Transverse colon (tissue), 4 donors: Measurements from ENCODE around the gene ZNF254. TPM values are rescaled to one million over a fixed set of nuclear protein-coding genes. Genes with fewer than 3 reads are reported as not detected.
"Not testable (repeated sequence)": the region's sequence is repeated elsewhere in the genome, so short reads cannot be mapped to it uniquely, and the experiment has no call there.

ENCODE experiments used
- DNase-seq: peaks from one replicate; pipeline ENCODE4 v3.0.0-alpha.2; 2019
- H3K27ac ChIP-seq, 4 donors: fragments of 200-600 bp; sonication (generic); 2 replicates each; pipeline ENCODE4 v1.5.1; 2016 to 2018; ENCODE audit warnings: inconsistent platforms in 4 of 4
- H3K27me3 ChIP-seq: fragments of 200-600 bp; sonication (generic); 2 replicates; pipeline ENCODE4 v1.5.1; 2017; ENCODE audit warnings: inconsistent platforms
- H3K36me3 ChIP-seq, 4 donors: fragments of 200-600 bp; sonication (generic); 2 replicates each; pipeline ENCODE4 v1.5.1; 2017 to 2019; ENCODE audit warnings: inconsistent platforms in 4 of 4
- H3K4me1 ChIP-seq, 4 donors: fragments of 200-600 bp; sonication (generic); 2 replicates each; pipeline ENCODE4 v1.5.1; 2017 to 2020; ENCODE audit warnings: inconsistent platforms in 4 of 4
- H3K4me3 ChIP-seq, 4 donors: fragments of 200-600 bp; sonication (generic); 1 replicate in 1 of 4; 2 replicates in 3 of 4; pipeline versions ENCODE4 v1.5.1 to v1.6.1; 2017 to 2019; ENCODE audit warnings: inconsistent platforms in 4 of 4
- H3K9me3 ChIP-seq, 2 donors: fragments of 200-600 bp; sonication (generic); 2 replicates each; pipeline ENCODE4 v1.5.1; 2017 to 2019; ENCODE audit warnings: inconsistent platforms in 2 of 2
- CTCF ChIP-seq, 5 experiments: fragments of 200-600 bp in 3 of 5; fragments of 450-650 bp in 2 of 5; sonication (generic) in 3 of 5; IDR thresholded peaks; 1 replicate in 2 of 5; 2 replicates in 3 of 5; pipeline ENCODE4 v1.5.1; 2016 to 2017; ENCODE audit warnings: antibody characterized with exemption in 5 of 5, inconsistent platforms in 3 of 5, mild to moderate bottlenecking in 2 of 5, moderate library complexity in 1 of 5
- EP300 ChIP-seq: sonication (generic); formaldehyde crosslinking; IDR thresholded peaks from one replicate; pipeline ENCODE4 v1.6.1; 2017; ENCODE audit warnings: antibody characterized with exemption, low read depth
- POLR2A ChIP-seq: fragments of 450-650 bp; IDR thresholded peaks from one replicate; pipeline ENCODE4 v1.6.1; 2016; ENCODE audit warnings: antibody characterized with exemption, mild to moderate bottlenecking, moderate library complexity
- POLR2AphosphoS5 ChIP-seq, 3 donors: sonication (generic); formaldehyde crosslinking; IDR thresholded peaks; one replicate each; pipeline ENCODE4 v1.6.1; 2016; ENCODE audit warnings: antibody characterized with exemption in 3 of 3
- WGBS, 2 donors: methylation state at CpG; one replicate each; pipeline ENCODE4 v1.1.5; 2018; ENCODE audit warnings: low coverage in 1 of 2; 5-methylcytosine and 5-hydroxymethylcytosine counted together
- in situ Hi-C, 4 donors: fragments of 200-750 bp; cut with MboI; loops; one replicate each; pipeline versions ENCODE4 v1.15.0 to v1.15.1; 2017; ENCODE audit warnings: low sequenced_read_pairs in 3 of 4, low pct_ligation_motif_present in 1 of 4, low pct_unique_long_range_greater_than_20kb in 1 of 4
- intact Hi-C: fragments of 100-400 bp; cut with DNase I; formaldehyde crosslinking; loops from one replicate; pipeline ENCODE4 v1.15.1; 2023; ENCODE audit warnings: low total_unique reads
- total RNA-seq, 4 donors: library from RNA; depleted of rRNA; stranded (reverse); fragments of >200 nt; gene quantifications; one replicate each; pipeline ENCODE4 v1.1.0, GENCODE V29; 2016

ZNF254 gene
- 10 to 100 TPM in 3 of 4 donors, 1 to 10 TPM in 1; 5.2 to 25.1 (median 21.4) TPM for total RNA-seq

DNA sequence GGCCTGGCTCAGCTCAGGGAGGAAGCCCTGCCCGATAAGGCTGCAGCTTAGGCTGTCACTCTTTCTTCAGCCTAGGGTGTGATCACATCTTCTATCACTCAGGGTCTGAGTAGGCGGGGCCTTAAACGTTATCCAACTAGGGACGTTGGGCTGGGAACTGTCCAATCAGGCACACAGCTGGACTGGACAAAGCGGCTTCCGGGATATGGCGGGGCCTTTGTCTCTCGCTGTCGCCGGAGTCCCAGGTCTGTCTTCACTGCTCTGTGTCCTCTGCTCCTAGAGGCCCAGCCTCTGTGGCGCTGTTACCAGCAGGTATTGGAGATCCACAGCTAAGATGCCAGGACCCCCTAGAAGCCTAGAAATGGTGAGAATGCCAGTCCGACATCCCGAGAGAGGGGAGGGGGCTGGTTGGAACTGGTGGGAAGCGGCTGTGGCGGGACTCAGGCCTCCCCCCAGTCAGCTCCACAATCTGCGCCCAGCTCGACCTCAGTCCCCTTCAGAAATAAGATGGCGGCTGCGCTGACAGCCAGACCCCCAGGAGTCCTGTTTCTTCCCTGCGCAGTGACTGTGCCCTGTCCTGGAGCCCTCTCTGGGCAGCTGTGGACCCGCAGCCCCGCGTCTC, at the start of gene ZNF254:
Gene ZNF254, plus strand, starts transcription at position 214 of the 622 bp plus-strand sequence. Its CDS starts 121 bp downstream, at position 335.
- Histone ChIP-seq H3K27ac (peak within 1 kb of the TSS; percentile 81 to 89 (median 86)), H3K36me3 (peaks cover 0 to 4% (median 1%) of the 10 kb centered on the region in 4 donors), H3K27me3 (no peaks in the 10 kb centered on the region), H3K4me3 (peak within 1 kb of the TSS; percentile 47 to 78 (median 64)), H3K9me3 (no peaks in the 10 kb centered on the region), H3K4me1 (peaks cover 0 to 11% (median 8%) of the 10 kb centered on the region in 4 donors)
- in situ Hi-C loops = no loop called here
- no peak for TF ChIP-seq EP300
- TF ChIP-seq POLR2AphosphoS5 (IDR thresholded peaks at IDR 0.05) = peak; percentile 61 to 86 (median 74)
- TF ChIP-seq POLR2A = peak; percentile 87
- peak in 2 of 5 experiments; percentile 12 to 16 for TF ChIP-seq CTCF (IDR thresholded peaks at IDR 0.05)
- intact Hi-C loops = loop anchor here (10.0 kb wide), 1 partner anchor 1562 kb away; no protein-coding TSS in a partner anchor
- WGBS, 2 donors = 6 to 17% methylated on average over 1 to 21 of the region's 23 CpGs
- peak; percentile 89 for DNase-seq

GRCh38 chr19:24040621-24041020, 46.4 kb upstream of the ZNF254 start:
- in situ Hi-C loops = no loop called here
- H3K36me3 ChIP-seq = peaks cover 0 to 22% (median 3%) of the 10 kb centered on the region in 4 donors
- DNase-seq = no peak
- WGBS, 2 donors = 95 to 100% methylated on average over 3 of the region's 3 CpGs
- no peaks in the 10 kb centered on the region for H3K27me3 ChIP-seq
- peaks cover 0 to 5% (median 2%) of the 10 kb centered on the region in 4 donors for H3K4me1 ChIP-seq
- H3K4me3 ChIP-seq = no peak overlapping the region
- TF ChIP-seq POLR2AphosphoS5 (IDR thresholded peaks at IDR 0.05) (no peak), EP300 (no peak), POLR2A (no peak), CTCF (IDR thresholded peaks at IDR 0.05) (no peak)
- H3K27ac ChIP-seq = no peak overlapping the region
- intact Hi-C loops = no loop called here
- no peaks in the 10 kb centered on the region for H3K9me3 ChIP-seq

- H3K27me3 ChIP-seq, intact Hi-C loops, in situ Hi-C loops, DNase-seq, H3K27ac ChIP-seq, H3K4me1 ChIP-seq, H3K4me3 ChIP-seq, H3K9me3 ChIP-seq: not testable (repeated sequence)
- H3K36me3 ChIP-seq = peaks cover 0 to 22% (median 3%) of the 10 kb centered on the region in 4 donors
- 100% methylated on average over 8 of the region's 32 CpGs; no CpG with 5 or more reads in 1 of the 2 donors for WGBS, 2 donors
These were observed 45.7 kb upstream of the ZNF254 start for GRCh38 chr19:24041326-24041725.

DNA sequence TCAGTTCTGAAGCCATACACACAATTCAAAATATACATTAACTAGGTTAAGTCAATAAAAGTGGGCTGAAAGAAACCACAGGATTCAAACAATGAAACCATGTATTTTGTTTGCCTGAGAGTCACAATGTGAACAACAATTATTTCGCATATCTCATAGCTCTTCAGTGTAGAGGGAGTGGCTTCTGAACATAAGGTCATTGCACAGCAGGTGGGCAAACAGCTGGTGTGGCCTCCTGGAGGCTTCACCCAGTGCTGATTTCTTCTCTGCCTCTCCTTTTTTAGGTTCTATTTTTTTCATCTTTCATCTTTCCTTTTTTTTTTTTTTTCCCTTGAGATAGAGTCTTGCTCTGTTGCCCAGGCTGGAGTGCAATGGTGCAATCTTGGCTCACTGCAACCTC, 40.4 kb upstream of the ZNF254 start:
- TF ChIP-seq CTCF (IDR thresholded peaks at IDR 0.05) = no peak
- Histone ChIP-seq H3K4me3 (no peak overlapping the region), H3K27ac (no peak overlapping the region), H3K27me3 (no peaks in the 10 kb centered on the region), H3K9me3 (no peaks in the 10 kb centered on the region), H3K4me1 (no peaks in the 10 kb centered on the region), H3K36me3 (peaks cover 0 to 53% (median 25%) of the 10 kb centered on the region in 4 donors)
- no peak for DNase-seq
- 67 to 68% methylated on average over 1 of the region's 1 CpG for WGBS, 2 donors
- in situ Hi-C loops (no loop called here), intact Hi-C loops (no loop called here)

DNA sequence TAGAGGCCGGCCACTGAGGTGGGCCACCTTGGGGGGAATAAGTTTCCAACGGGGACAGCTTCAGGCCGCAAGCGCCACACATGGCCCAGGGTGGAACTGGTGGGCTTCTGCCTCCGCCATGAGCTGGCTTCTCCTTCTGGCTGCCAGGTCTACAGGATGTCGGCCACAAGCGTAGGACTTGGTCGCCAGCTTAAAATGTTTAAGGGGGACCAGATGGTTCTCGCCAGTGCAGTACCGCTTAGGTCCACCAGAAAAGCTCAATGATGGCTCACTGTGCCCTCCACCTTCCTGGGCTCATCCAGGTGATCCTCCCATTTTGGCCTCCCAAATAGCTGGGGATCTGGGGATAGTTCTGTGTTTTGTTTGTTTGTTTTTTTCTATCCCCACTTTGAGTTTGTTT, 38.7 kb upstream of the ZNF254 start:
- peaks cover 0 to 51% (median 27%) of the 10 kb centered on the region in 4 donors for H3K36me3 ChIP-seq
- no peak overlapping the region for H3K27ac ChIP-seq
- H3K9me3 ChIP-seq = no peaks in the 10 kb centered on the region
- WGBS, 2 donors = 97% methylated on average over 10 of the region's 10 CpGs; no CpG with 5 or more reads in 1 of the 2 donors
- no peaks in the 10 kb centered on the region for H3K27me3 ChIP-seq
- in situ Hi-C loops = no loop called here
- DNase-seq = no peak
- no peaks in the 10 kb centered on the region for H3K4me1 ChIP-seq
- TF ChIP-seq EP300 = no peak
- peak in 1 of 5 experiments; percentile 7 for TF ChIP-seq CTCF (IDR thresholded peaks at IDR 0.05)
- intact Hi-C loops = no loop called here
- no peak overlapping the region for H3K4me3 ChIP-seq
